Mesothelial cell of epicardium (in vitro differentiated cells): ENCODE measurements around the gene TMIGD1. TPM values are rescaled to one million over a fixed set of nuclear protein-coding genes. Genes with fewer than 3 reads are reported as not detected.

Source experiments
- DNase-seq, 2 experiments: peaks; one replicate each; pipeline ENCODE4 v3.0.0; 2021; ENCODE audit warnings: low spot score in 2 of 2; ENCODE audit not compliant: unreplicated experiment in 2 of 2
- H3K27ac Mint-ChIP-seq: 2 replicates; pipeline ENCODE4 v1.8.0; 2021; ENCODE audit warnings: mixed read lengths
- H3K27me3 Mint-ChIP-seq: 2 replicates; pipeline ENCODE4 v1.8.0; 2021; ENCODE audit warnings: low read depth, mixed read lengths
- H3K36me3 Mint-ChIP-seq: 2 replicates; pipeline ENCODE4 v1.8.0; 2021; ENCODE audit warnings: mixed read lengths
- H3K4me1 Mint-ChIP-seq: 2 replicates; pipeline ENCODE4 v1.8.0; 2021; ENCODE audit warnings: mixed read lengths
- H3K4me3 Mint-ChIP-seq: 2 replicates; pipeline ENCODE4 v1.8.0; 2021; ENCODE audit warnings: mild to moderate bottlenecking, moderate library complexity, mixed read lengths
- H3K9me3 Mint-ChIP-seq: 2 replicates; pipeline ENCODE4 v1.8.0; 2021; ENCODE audit warnings: mixed read lengths
- total RNA-seq: library from RNA; stranded (reverse); gene quantifications from 3 replicates; pipeline ENCODE4 v1.2.1, GENCODE V29; 2021
- TF ChIP-seq, protein P1 (sequence below): fragments of 200-600 bp; sonication (generic); IDR thresholded peaks from one replicate; pipeline ENCODE4 v1.5.0; 2021; ENCODE audit warnings: antibody characterized with exemption; ENCODE audit not compliant: unreplicated experiment

TMIGD1 gene
- total RNA-seq, 1 donor from 2014 or later: not detected

DNA sequence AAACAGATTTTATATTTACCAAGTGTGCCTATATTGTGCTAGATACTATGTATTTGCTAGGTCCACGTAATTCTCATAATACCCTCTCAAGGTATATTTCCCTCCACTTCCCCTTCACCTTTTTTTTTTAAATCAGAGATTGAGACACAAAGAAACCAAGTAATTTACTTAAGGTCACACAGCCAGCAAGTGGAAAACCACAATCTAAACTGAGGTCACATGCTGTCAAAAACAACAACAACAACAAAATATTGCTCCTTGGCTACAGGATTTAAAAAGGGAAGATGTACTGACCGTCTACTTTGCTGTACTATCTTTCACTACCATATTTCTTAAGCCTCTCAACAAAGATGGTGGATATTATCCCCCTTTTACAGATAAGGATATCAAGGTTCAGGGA lies 57.9 kb downstream of the TMIGD1 start:
- H3K36me3 Mint-ChIP-seq: peaks cover 33% of the 10 kb centered on the region
- no peak for DNase-seq
- H3K27ac Mint-ChIP-seq: no peak overlapping the region
- TF ChIP-seq, protein P1, sequence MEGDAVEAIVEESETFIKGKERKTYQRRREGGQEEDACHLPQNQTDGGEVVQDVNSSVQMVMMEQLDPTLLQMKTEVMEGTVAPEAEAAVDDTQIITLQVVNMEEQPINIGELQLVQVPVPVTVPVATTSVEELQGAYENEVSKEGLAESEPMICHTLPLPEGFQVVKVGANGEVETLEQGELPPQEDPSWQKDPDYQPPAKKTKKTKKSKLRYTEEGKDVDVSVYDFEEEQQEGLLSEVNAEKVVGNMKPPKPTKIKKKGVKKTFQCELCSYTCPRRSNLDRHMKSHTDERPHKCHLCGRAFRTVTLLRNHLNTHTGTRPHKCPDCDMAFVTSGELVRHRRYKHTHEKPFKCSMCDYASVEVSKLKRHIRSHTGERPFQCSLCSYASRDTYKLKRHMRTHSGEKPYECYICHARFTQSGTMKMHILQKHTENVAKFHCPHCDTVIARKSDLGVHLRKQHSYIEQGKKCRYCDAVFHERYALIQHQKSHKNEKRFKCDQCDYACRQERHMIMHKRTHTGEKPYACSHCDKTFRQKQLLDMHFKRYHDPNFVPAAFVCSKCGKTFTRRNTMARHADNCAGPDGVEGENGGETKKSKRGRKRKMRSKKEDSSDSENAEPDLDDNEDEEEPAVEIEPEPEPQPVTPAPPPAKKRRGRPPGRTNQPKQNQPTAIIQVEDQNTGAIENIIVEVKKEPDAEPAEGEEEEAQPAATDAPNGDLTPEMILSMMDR: no peak
- H3K4me1 Mint-ChIP-seq: no peaks in the 10 kb centered on the region
- no peaks in the 10 kb centered on the region for H3K9me3 Mint-ChIP-seq
- no peak overlapping the region for H3K4me3 Mint-ChIP-seq
- no peaks in the 10 kb centered on the region for H3K27me3 Mint-ChIP-seq

DNA sequence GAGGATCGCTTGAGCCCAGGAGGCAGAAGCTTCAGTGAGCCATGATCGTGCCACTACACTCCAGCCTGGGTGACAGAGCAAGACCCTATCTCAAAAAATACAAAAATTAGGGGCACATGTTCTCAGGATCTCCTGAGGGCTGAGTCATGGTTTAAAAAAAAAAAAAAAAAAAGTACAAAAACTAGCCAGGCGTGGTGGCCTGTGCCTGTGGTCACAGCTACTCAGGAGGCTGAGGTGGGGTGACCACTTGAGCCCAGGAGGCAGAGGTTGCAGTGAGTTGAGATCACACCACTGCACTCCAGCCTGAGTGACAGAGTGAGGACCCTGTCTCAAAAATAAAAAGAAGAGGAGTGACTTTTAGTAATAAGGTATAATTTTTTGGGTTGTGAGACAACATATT lies 59.0 kb downstream of the TMIGD1 start:
- Mint-ChIP-seq H3K4me1 (no peaks in the 10 kb centered on the region), H3K9me3 (no peaks in the 10 kb centered on the region), H3K36me3 (peaks cover 34% of the 10 kb centered on the region), H3K4me3 (no peak overlapping the region), H3K27me3 (no peaks in the 10 kb centered on the region), H3K27ac (no peak overlapping the region)
- TF ChIP-seq, protein P1: no peak
- DNase-seq: no peak

DNA sequence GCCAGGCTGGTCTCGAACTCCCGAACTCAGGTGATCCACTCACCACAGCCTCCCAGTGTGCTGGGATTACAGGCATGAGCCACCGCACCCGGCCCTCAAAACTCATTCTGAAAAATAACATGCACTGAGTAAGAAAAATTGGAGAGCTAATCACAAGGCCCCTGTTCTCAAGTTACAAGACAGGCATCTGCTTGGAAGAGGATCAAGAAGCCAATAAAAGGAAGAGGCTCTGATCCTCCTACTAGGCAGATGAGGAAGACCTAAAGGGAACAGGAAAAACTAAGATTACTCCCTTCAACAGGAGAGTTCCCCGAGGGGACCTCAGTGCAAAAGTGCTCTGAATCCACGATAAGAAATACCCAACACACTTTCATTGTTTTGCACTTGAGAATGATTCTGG lies 60.5 kb downstream of the TMIGD1 start:
- no peak for DNase-seq
- Mint-ChIP-seq H3K9me3 (no peaks in the 10 kb centered on the region), H3K4me1 (no peaks in the 10 kb centered on the region), H3K27ac (no peak overlapping the region), H3K27me3 (no peaks in the 10 kb centered on the region), H3K36me3 (peaks cover 39% of the 10 kb centered on the region), H3K4me3 (no peak overlapping the region)
- TF ChIP-seq, protein P1: no peak

DNA sequence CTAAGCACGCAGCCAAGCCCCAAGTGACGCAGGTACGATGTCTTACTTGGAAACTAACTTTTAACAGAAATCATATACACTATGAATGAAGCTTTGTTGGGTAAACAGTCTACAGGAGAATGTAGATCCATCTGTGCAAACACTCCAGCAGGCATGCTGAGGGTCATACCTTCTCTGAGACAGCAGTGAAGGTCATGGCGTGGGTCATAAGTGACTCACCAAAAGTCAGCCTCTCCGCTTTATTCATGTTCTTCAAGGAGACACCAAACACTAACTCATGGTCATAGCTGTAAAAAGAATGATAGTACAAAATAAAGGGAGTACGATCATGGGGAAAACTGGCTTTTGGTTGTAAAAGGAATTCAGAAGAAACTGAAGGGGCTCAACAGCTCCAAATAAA lies 62.8 kb downstream of the TMIGD1 start:
- Mint-ChIP-seq H3K27me3 (no peaks in the 10 kb centered on the region), H3K27ac (no peak overlapping the region)

DNA sequence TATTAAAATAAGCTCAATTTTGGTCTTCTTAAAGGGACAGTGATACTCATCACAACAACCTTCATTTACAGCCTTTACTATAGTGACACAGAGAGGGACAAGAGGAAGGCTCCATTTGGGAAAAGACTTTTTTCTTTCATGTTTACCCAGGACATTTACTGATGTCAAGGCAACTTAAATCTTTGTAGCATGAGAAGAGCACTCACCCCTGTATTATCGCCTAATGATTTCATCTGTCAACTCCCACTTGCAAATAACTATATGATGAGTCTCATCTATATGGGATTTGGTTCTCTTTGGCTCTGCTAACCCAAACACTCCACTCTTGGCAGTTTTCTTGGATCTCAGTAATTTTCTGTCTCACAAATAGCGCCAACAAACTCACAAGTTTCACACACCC lies 66.2 kb downstream of the TMIGD1 start:
- no peak overlapping the region for H3K4me3 Mint-ChIP-seq
- H3K27ac Mint-ChIP-seq: no peak overlapping the region
- TF ChIP-seq, protein P1: no peak
- H3K27me3 Mint-ChIP-seq: no peaks in the 10 kb centered on the region
- H3K9me3 Mint-ChIP-seq: no peaks in the 10 kb centered on the region
- DNase-seq: no peak
- H3K4me1 Mint-ChIP-seq: peaks cover 18% of the 10 kb centered on the region
- H3K36me3 Mint-ChIP-seq: peaks cover 29% of the 10 kb centered on the region

More for the DNA sequence above, 62.8 kb downstream of the TMIGD1 start:
- TF ChIP-seq, protein P1: no peak
- Mint-ChIP-seq H3K4me1 (no peaks in the 10 kb centered on the region), H3K9me3 (no peaks in the 10 kb centered on the region), H3K4me3 (no peak overlapping the region), H3K36me3 (peaks cover 42% of the 10 kb centered on the region)
- no peak for DNase-seq

Other genes with a start within 250 kb of the TMIGD1 start
- gene NSRP1, start 217.2 kb downstream of the TMIGD1 start, total RNA-seq: 27.9 to 32.7 TPM (median 30.2 TPM) in 3 replicates
- 0.84 to 1.1 TPM (median 0.91 TPM) in 3 replicates for gene SLC6A4, start 98.4 kb downstream of the TMIGD1 start, total RNA-seq
- 44.7 to 47.9 TPM (median 46.4 TPM) in 3 replicates for gene BLMH, start 42.1 kb downstream of the TMIGD1 start, total RNA-seq
- 49.3 to 58.3 TPM (median 54.1 TPM) in 3 replicates for gene CPD, start 44.9 kb upstream of the TMIGD1 start, total RNA-seq
- gene GOSR1, start 143.4 kb upstream of the TMIGD1 start, total RNA-seq: 58.7 to 64.5 TPM (median 64.3 TPM) in 3 replicates